Activated naive CD4-positive, alpha-beta T cell treated with anti-CD3 and anti-CD28 coated beads, Interleukin-2, amount 50 U/mL, for 72 hours (primary cell): Measurements from ENCODE around the gene AK5. TPM values are rescaled to one million over a fixed set of nuclear protein-coding genes. Genes with fewer than 3 reads are reported as not detected.

Experiments
- ATAC-seq, 2 donors: fragments of 150-1000 bp; cut with Tn5 transposase; 2 replicates each; pipeline ENCODE4 v1.10.0; 2021; ENCODE audit warnings: mild to moderate bottlenecking in 2 of 2, moderate library complexity in 2 of 2
- DNase-seq, 2 donors: peaks; one replicate each; pipeline ENCODE4 v3.0.0; 2021 to 2022; ENCODE audit warnings: low spot score in 2 of 2
- H3K27ac Mint-ChIP-seq, 2 donors: one replicate each; pipeline ENCODE4 v1.8.0; 2022; ENCODE audit warnings: mild to moderate bottlenecking in 2 of 2, mixed read lengths in 2 of 2
- H3K36me3 Mint-ChIP-seq, 2 donors: one replicate each; pipeline ENCODE4 v1.8.0; 2022; ENCODE audit warnings: mixed read lengths in 2 of 2
- H3K9me3 Mint-ChIP-seq, 2 donors: one replicate each; pipeline ENCODE4 v1.8.0; 2022; ENCODE audit warnings: mixed read lengths in 2 of 2
- total RNA-seq, 2 donors: library from RNA; stranded (reverse); gene quantifications; one replicate each; pipeline ENCODE4 v1.2.3, GENCODE V29; 2022

The AK5 gene
- total RNA-seq, 2 donors from 2014 or later, result 1.9 to 8.9 TPM

GRCh38 chr1:77319036-77319705 lies 37.4 kb downstream of the AK5 start:
- Mint-ChIP-seq H3K27ac (no peak overlapping the region), H3K9me3 (peaks cover 0 to 16% of the 10 kb centered on the region in 2 donors), H3K36me3 (peaks cover 8 to 13% of the 10 kb centered on the region in 2 donors)
- DNase-seq (no peak), ATAC-seq (no peak)

GRCh38 chr1:77322061-77322900 lies 40.5 kb downstream of the AK5 start:
- Mint-ChIP-seq H3K36me3 (peaks cover 8 to 13% of the 10 kb centered on the region in 2 donors), H3K9me3 (peaks cover 0 to 16% of the 10 kb centered on the region in 2 donors), H3K27ac (no peak overlapping the region)
- DNase-seq, result no peak
- ATAC-seq, result no peak

GRCh38 chr1:77333501-77333900 lies 51.7 kb downstream of the AK5 start:
- H3K9me3 Mint-ChIP-seq, result peaks cover 8 to 10% of the 10 kb centered on the region in 2 donors
- peaks cover 18 to 23% of the 10 kb centered on the region in 2 donors for H3K36me3 Mint-ChIP-seq

GRCh38 chr1:77336729-77337128 lies 54.9 kb downstream of the AK5 start:
- Mint-ChIP-seq H3K27ac (no peak overlapping the region), H3K36me3 (peaks cover 18 to 23% of the 10 kb centered on the region in 2 donors), H3K9me3 (peaks cover 8 to 10% of the 10 kb centered on the region in 2 donors)
- no peak for DNase-seq
- no peak for ATAC-seq

More at GRCh38 chr1:77333501-77333900, 51.7 kb downstream of the AK5 start:
- ATAC-seq (no peak), DNase-seq (no peak)
- no peak overlapping the region for H3K27ac Mint-ChIP-seq

- H3K27ac Mint-ChIP-seq, result no peak overlapping the region
- peaks cover 16 to 20% of the 10 kb centered on the region in 2 donors for H3K36me3 Mint-ChIP-seq
- peaks cover 4 to 7% of the 10 kb centered on the region in 2 donors for H3K9me3 Mint-ChIP-seq
- DNase-seq (no peak), ATAC-seq (no peak)
Measured at GRCh38 chr1:77339326-77339725, 57.5 kb downstream of the AK5 start.

GRCh38 chr1:77341195-77341594 lies 59.4 kb downstream of the AK5 start:
- no peak overlapping the region for H3K27ac Mint-ChIP-seq
- ATAC-seq, result no peak
- no peaks in the 10 kb centered on the region for H3K9me3 Mint-ChIP-seq
- H3K36me3 Mint-ChIP-seq, result peaks cover 0 to 6% of the 10 kb centered on the region in 2 donors
- DNase-seq, result no peak

GRCh38 chr1:77342745-77343144 lies 60.9 kb downstream of the AK5 start:
- Mint-ChIP-seq H3K27ac (no peak overlapping the region), H3K36me3 (peaks cover 3 to 6% of the 10 kb centered on the region in 2 donors), H3K9me3 (no peaks in the 10 kb centered on the region)
- ATAC-seq (no peak), DNase-seq (no peak)

DNA sequence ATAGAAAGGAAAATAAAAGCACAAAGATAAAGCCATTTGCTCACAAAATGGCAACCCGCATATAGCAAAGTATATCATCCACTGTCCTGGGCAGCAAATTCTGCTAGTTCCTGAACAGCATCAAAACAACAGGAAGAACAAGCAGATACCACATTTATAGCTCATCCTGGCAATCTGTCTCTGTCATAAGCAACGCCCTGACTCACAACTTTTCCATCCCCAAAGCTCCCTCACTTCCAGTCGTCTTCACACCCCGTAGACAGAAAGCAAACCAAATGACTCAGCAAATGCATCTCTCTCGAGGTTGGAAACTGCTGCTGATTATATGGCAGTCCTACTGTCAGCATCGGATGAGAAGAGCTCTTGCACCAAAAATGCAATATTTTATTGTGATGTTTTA lies 65.8 kb downstream of the AK5 start:
- H3K27ac Mint-ChIP-seq, result peak overlapping the region; percentile 6 to 7

GRCh38 chr1:77348549-77348948 lies 66.7 kb downstream of the AK5 start:
- no peak overlapping the region for H3K27ac Mint-ChIP-seq
- no peak for ATAC-seq
- peaks cover 8 to 9% of the 10 kb centered on the region in 2 donors for H3K9me3 Mint-ChIP-seq
- DNase-seq, result no peak
- peaks cover 6 to 10% of the 10 kb centered on the region in 2 donors for H3K36me3 Mint-ChIP-seq

More for the DNA sequence above, 65.8 kb downstream of the AK5 start:
- Mint-ChIP-seq H3K36me3 (peaks cover 6 to 16% of the 10 kb centered on the region in 2 donors), H3K9me3 (peaks cover 8 to 9% of the 10 kb centered on the region in 2 donors)
- DNase-seq (peak in 1 of 2 donors; percentile 16), ATAC-seq (peak; percentile 84 to 95)

DNA sequence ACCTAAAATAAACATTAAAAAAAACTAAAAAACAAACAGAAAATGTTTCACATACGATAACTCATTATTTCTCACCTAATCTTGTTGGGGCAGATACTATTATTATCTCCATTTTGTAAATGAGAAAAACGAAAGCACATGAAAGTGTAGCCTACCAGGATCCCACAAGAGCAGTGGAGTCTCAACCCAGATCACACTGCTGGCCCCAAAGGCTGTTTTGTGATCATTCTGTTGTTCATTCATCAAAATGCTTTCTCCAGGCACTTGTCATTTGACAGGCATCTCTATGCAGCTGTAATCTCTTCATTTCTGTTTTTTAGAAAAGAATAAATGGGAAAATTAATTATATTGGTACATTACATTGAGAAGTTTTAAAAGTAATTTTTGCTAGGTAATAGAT lies 67.5 kb downstream of the AK5 start:
- Mint-ChIP-seq H3K9me3 (peaks cover 8 to 9% of the 10 kb centered on the region in 2 donors), H3K36me3 (peaks cover 6 to 10% of the 10 kb centered on the region in 2 donors), H3K27ac (no peak overlapping the region)
- ATAC-seq (no peak), DNase-seq (no peak)

- ATAC-seq, result no peak
- H3K36me3 Mint-ChIP-seq, result peaks cover 6 to 10% of the 10 kb centered on the region in 2 donors
- H3K9me3 Mint-ChIP-seq, result peaks cover 8 to 9% of the 10 kb centered on the region in 2 donors
- DNase-seq, result no peak
- no peak overlapping the region for H3K27ac Mint-ChIP-seq
Measured at GRCh38 chr1:77350012-77350770, 68.4 kb downstream of the AK5 start.

DNA sequence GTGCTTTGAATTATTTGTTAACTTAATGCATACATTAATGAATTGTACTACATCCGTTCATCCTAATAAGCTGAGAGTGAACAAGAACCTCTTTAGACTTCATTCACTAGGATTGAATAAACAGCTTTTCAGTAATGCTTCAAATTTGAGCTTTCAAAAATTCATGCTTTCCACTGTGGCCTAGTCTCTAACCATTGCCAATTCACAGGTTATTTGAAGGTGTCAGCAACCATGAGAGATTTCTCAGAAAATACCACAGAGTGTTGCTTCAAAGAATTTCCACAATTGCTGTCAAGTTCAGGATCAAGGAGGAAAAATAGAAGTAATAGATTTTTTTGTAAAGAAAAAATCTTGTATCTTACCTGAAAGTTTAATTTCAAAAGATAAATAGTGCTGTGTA lies 72.7 kb downstream of the AK5 start:
- DNase-seq (no peak), ATAC-seq (no peak)
- no peak overlapping the region for H3K27ac Mint-ChIP-seq

GRCh38 chr1:77355010-77355409 lies 73.2 kb downstream of the AK5 start:
- Mint-ChIP-seq H3K9me3 (peaks cover 6 to 8% of the 10 kb centered on the region in 2 donors), H3K36me3 (peaks cover 0 to 7% of the 10 kb centered on the region in 2 donors), H3K27ac (no peak overlapping the region)
- no peak for ATAC-seq
- DNase-seq, result no peak

More for the DNA sequence above, 72.7 kb downstream of the AK5 start:
- H3K36me3 Mint-ChIP-seq, result peaks cover 0 to 10% of the 10 kb centered on the region in 2 donors
- H3K9me3 Mint-ChIP-seq, result peaks cover 8 to 9% of the 10 kb centered on the region in 2 donors

DNA sequence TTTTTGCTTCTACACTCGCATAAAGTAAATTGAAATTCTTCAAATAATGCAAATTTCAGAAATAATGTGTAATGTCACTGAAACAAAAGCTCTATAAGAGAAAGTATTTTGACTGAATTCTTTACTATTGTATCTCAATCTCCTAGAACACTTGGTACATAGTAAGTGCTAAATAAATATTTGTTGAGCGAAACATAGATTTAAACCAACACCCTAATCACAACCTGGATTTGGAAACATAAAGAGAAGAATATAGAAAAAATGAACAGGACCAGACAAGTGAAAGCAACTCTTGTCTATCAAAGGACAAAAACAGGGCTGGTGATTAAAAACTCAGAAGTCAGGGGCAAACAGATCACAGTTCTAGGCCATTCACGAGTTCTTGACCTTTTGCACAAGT lies 74.3 kb downstream of the AK5 start:
- no peaks in the 10 kb centered on the region for H3K36me3 Mint-ChIP-seq
- H3K27ac Mint-ChIP-seq, result no peak overlapping the region
- H3K9me3 Mint-ChIP-seq, result peaks cover 0 to 8% of the 10 kb centered on the region in 2 donors
- DNase-seq (no peak), ATAC-seq (no peak)

DNA sequence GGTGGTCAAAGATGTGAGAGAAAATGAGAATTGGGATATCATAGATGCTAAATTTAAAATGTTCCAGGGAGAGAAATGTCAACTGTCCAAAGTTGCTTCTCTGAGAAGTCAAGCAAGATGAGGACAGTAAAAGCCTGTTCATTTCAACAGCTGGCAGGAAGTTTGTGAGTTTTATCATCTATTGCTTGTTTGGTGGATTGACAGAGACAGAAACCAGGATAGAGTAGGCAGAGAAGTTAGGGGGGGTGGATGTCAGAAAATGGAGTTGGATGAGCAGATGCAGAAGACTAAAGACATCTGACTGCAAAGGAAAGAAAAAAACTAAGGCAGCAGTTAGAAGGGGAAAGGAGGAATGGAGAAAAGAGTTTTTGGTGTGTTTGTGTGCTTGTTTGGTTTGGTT lies 78.4 kb downstream of the AK5 start:
- no peaks in the 10 kb centered on the region for H3K36me3 Mint-ChIP-seq
- no peak overlapping the region for H3K27ac Mint-ChIP-seq
- peaks cover 4 to 8% of the 10 kb centered on the region in 2 donors for H3K9me3 Mint-ChIP-seq
- no peak for DNase-seq
- no peak for ATAC-seq

GRCh38 chr1:77361621-77362020 lies 79.8 kb downstream of the AK5 start:
- Mint-ChIP-seq H3K27ac (no peak overlapping the region), H3K9me3 (peaks cover 4 to 8% of the 10 kb centered on the region in 2 donors), H3K36me3 (no peaks in the 10 kb centered on the region)
- ATAC-seq, result no peak
- no peak for DNase-seq

DNA sequence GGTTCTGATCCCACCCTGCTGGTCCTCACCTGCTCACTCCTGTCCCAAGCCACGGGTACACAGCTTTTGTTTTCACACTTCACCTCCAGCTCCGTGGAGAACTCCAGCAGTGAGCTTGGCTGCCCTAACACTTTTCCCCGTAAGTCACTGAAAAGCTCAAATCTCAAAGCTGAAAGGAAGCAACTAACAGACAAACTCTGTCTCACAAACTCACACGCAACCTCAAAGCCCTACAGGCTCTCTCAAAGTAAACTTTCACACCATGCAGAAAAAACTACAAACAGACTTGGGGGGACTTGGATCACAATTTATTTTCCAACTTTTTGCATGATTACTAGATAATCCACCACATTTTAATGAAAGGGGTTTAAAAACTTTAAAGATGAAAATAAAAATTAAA lies 88.3 kb downstream of the AK5 start:
- H3K27ac Mint-ChIP-seq, result no peak overlapping the region
- no peaks in the 10 kb centered on the region for H3K9me3 Mint-ChIP-seq
- DNase-seq (no peak), ATAC-seq (no peak)
- no peaks in the 10 kb centered on the region for H3K36me3 Mint-ChIP-seq
